Left lung (tissue), 10 donors: ENCODE data around the gene PHC3. TPM values are rescaled to one million over a fixed set of nuclear protein-coding genes. Genes with fewer than 3 reads are reported as not detected.
A peak's percentile ranks its signal among the peaks of the same experiment; 100 is the strongest.

Experiments used
- ATAC-seq: fragments of 200-7000 bp; cut with Tn5 transposase; one replicate; pipeline ENCODE4 v1.9.1; 2020; ENCODE audit warnings: moderate library complexity
- DNase-seq, 4 donors: peaks; one replicate each; pipeline ENCODE4 v3.0.0-alpha.2; 2013 to 2020
- H3K27ac ChIP-seq, 2 donors: fragments of 200-600 bp; sonication (generic) in 1 of 2; one replicate each; pipeline versions ENCODE4 v1.5.0 to v1.8.0; 2020 to 2021
- H3K27me3 ChIP-seq, 2 donors: fragments of 200-600 bp; sonication (generic) in 1 of 2; one replicate each; pipeline versions ENCODE4 v1.5.0 to v1.8.0; 2020 to 2021
- H3K36me3 ChIP-seq, 2 donors: fragments of 200-600 bp; sonication (generic) in 1 of 2; one replicate each; pipeline versions ENCODE4 v1.5.0 to v1.8.0; 2020 to 2021
- H3K4me1 ChIP-seq, 2 donors: fragments of 200-600 bp; one replicate each; pipeline ENCODE4 v1.8.0; 2021
- H3K4me3 ChIP-seq, 2 donors: fragments of 200-600 bp; sonication (generic) in 1 of 2; one replicate each; pipeline versions ENCODE4 v1.5.0 to v1.8.0; 2020 to 2021; ENCODE audit warnings: mild to moderate bottlenecking in 1 of 2
- H3K9me3 ChIP-seq, 2 donors: fragments of 200-600 bp; sonication (generic) in 1 of 2; one replicate each; pipeline versions ENCODE4 v1.5.0 to v1.8.0; 2020 to 2021
- intact Hi-C, 2 donors: fragments of 100-400 bp; cut with DNase I; formaldehyde crosslinking; loops; one replicate each; pipeline versions ENCODE4 v1.11.2 to v1.14.2; 2022
- polyA plus RNA-seq, 6 donors: library from polyadenylated mRNA; unstranded; fragments of 120-200 nt; gene quantifications; one replicate each; pipeline ENCODE4 v1.2.1, GENCODE V29; 2013; ENCODE audit not compliant: insufficient read length in 6 of 6
- total RNA-seq, 2 donors: library from RNA; stranded (reverse); fragmentation: NEBNext Ultra II Directional; extraction: Animal tissue kit (Norgen Biotek cat#: 25700); gene quantifications; one replicate each; pipeline ENCODE4 v1.2.1, GENCODE V29; 2021
- TF ChIP-seq, protein P1 (sequence below), 2 donors: fragments of 200-600 bp; sonication (generic) in 1 of 2; IDR thresholded peaks; one replicate each; pipeline versions ENCODE4 v1.5.0 to v1.8.0; 2021; ENCODE audit warnings: antibody characterized with exemption in 2 of 2
- donor health status: DM: no; HTN: yes; CAD: no.
- donor health status: DM: no; HTN: no; CAD: no.

The PHC3 gene
- total and polyA plus RNA-seq, 8 donors = 35.5 to 66.3 (median 47.1) TPM

DNA sequence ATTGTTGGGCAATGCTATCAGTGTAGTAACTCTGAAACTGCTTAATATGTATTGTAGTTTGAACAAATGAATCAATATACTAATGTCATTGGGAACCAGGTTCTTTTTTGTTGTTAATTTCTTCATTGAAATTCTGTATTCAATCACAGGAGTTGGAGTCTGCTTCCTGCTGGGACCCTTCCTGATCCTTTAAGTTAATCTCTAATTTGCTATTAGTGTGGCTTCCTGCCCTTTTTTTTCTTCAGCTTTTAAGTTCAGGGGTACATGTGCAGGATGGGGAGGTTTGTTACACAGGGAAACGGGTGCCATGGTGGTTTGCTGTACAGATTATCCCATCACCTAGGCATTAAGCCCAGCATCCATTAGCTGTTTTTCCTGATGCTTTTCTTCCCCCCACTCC is 122.1 kb downstream of the PHC3 start:
- Histone ChIP-seq H3K27ac (no peak overlapping the region), H3K36me3 (peaks cover 0 to 16% of the 10 kb centered on the region in 2 donors), H3K4me1 (peaks cover 0 to 5% of the 10 kb centered on the region in 2 donors), H3K4me3 (no peak overlapping the region), H3K9me3 (no peaks in the 10 kb centered on the region), H3K27me3 (no peaks in the 10 kb centered on the region)
- DNase-seq = no peak
- no peak for ATAC-seq
- intact Hi-C loops = no loop called here
- TF ChIP-seq, protein P1, sequence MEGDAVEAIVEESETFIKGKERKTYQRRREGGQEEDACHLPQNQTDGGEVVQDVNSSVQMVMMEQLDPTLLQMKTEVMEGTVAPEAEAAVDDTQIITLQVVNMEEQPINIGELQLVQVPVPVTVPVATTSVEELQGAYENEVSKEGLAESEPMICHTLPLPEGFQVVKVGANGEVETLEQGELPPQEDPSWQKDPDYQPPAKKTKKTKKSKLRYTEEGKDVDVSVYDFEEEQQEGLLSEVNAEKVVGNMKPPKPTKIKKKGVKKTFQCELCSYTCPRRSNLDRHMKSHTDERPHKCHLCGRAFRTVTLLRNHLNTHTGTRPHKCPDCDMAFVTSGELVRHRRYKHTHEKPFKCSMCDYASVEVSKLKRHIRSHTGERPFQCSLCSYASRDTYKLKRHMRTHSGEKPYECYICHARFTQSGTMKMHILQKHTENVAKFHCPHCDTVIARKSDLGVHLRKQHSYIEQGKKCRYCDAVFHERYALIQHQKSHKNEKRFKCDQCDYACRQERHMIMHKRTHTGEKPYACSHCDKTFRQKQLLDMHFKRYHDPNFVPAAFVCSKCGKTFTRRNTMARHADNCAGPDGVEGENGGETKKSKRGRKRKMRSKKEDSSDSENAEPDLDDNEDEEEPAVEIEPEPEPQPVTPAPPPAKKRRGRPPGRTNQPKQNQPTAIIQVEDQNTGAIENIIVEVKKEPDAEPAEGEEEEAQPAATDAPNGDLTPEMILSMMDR (IDR thresholded peaks at IDR 0.05) = no peak

DNA sequence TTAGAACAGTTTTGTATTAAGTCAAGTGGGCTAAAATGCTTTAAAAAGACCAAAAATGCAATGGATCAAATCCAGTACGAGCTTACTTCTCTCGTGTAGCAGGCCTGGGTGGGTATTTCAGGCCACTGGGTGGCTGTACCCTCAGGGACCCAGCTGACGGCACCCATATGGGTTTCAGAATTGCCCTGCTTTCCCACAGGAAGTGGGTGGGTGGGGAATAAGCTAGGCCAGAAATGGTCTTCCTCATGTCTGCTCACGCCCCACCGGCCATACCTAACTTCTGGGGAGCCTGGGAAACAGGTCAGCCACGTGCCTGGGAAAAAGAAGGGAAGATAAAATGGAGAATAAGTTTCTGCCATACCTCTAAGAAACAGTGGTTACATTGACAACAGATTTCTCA is 123.4 kb downstream of the PHC3 start:
- Histone ChIP-seq H3K4me3 (no peak overlapping the region), H3K27ac (no peak overlapping the region), H3K27me3 (no peaks in the 10 kb centered on the region), H3K36me3 (peaks cover 0 to 9% of the 10 kb centered on the region in 2 donors), H3K4me1 (peaks cover 0 to 5% of the 10 kb centered on the region in 2 donors), H3K9me3 (no peaks in the 10 kb centered on the region)
- TF ChIP-seq, protein P1 (IDR thresholded peaks at IDR 0.05) = no peak
- ATAC-seq = no peak
- intact Hi-C loops = no loop called here
- DNase-seq = no peak

DNA sequence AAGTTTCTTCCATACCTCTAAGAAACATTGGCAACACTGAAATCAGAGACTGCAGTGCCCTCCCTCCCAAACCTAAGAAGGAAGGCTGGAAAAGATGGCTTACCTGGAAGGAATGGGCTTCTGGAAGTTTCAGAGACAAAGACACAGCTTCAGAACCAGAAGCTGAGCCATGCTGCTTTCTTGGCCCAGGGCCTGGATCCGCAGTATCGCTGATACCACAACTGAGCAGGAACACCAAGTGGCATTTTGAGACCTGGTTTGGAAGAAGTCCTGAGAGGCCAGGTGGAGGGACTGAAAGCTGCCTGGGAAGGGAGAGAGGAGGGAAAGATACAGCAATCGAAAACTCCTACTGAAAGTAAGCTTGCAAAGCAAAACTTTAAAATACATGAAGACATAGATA is 124.0 kb downstream of the PHC3 start:
- DNase-seq (no peak), ATAC-seq (peak; percentile 75)
- TF ChIP-seq, protein P1 (IDR thresholded peaks at IDR 0.05) = no peak
- intact Hi-C loops = no loop called here
- Histone ChIP-seq H3K4me1 (peaks cover 0 to 5% of the 10 kb centered on the region in 2 donors), H3K27me3 (no peaks in the 10 kb centered on the region), H3K36me3 (peaks cover 0 to 5% of the 10 kb centered on the region in 2 donors), H3K27ac (no peak overlapping the region), H3K4me3 (no peak overlapping the region), H3K9me3 (no peaks in the 10 kb centered on the region)

DNA sequence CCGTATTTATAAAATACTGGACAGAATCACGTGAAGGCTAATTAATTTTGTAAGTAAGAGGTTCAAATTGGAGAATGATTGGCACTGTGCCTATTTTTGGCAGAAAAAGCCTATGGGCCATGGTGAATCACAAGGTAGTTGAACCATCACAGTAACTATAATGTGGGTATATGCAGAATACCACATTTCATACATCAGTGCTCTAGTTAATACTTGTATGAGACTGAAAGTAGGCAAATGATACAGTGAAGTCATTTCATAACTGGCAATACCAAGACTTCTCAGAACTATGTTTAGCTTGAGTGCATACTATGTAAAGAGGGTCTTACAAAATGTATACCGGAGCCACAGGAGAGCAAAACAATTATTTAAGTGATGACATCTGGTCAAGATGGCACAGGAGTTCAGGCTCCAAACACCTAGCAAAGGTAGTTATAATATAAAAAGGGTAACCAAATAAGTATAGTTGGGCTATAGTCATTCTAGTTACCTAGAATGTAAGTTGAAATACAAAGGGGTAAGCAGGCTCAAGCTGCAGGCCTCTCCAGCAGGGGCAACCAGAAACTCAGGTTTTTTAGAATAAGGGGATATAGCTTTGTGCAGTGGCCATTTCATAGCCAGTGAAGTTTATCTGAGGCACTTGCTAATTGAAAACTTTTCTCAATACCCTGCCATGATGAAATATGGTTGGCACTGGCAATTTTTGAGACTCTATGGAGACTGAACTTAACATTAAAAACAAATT is 124.7 kb downstream of the PHC3 start:
- no peak overlapping the region for H3K4me3 ChIP-seq
- peaks cover 0 to 5% of the 10 kb centered on the region in 2 donors for H3K4me1 ChIP-seq
- H3K27ac ChIP-seq = no peak overlapping the region
- ATAC-seq (no peak), DNase-seq (no peak)
- TF ChIP-seq, protein P1 (IDR thresholded peaks at IDR 0.05) = no peak
- intact Hi-C loops = no loop called here
- H3K27me3 ChIP-seq = no peaks in the 10 kb centered on the region
- H3K36me3 ChIP-seq = no peaks in the 10 kb centered on the region
- H3K9me3 ChIP-seq = no peaks in the 10 kb centered on the region

DNA sequence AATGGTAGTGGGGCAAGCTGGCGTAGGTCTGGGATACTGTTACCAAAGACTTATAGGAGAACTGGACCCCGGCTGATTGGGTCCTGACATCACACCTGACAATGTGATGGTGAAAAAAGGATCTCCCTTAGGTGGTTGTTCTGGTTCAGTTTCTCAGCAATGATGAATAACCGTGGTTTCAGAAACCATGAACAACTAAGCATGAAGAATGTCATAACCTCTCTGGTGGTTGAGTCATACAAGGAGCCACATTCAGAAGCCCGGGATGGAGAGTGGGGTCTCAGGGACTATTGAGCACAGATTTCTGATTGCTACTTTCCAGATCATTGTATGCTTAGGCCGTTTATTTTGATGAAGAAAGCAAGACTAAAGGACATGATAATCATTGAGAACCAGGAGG is 126.3 kb downstream of the PHC3 start:
- intact Hi-C loops = no loop called here
- Histone ChIP-seq H3K4me3 (no peak overlapping the region), H3K36me3 (no peaks in the 10 kb centered on the region), H3K27me3 (no peaks in the 10 kb centered on the region), H3K27ac (no peak overlapping the region), H3K9me3 (no peaks in the 10 kb centered on the region), H3K4me1 (peaks cover 0 to 6% of the 10 kb centered on the region in 2 donors)
- no peak for DNase-seq
- TF ChIP-seq, protein P1 (IDR thresholded peaks at IDR 0.05) = no peak
- no peak for ATAC-seq
